Measurements from ENCODE around the gene ACTR2.
"Not testable (repeated sequence)": the region's sequence is repeated elsewhere in the genome, so short reads cannot be mapped to it uniquely, and the experiment has no call there.

Gene ACTR2

GRCh38 chr2:65314801-65315441, 87.3 kb downstream of the ACTR2 start:
- DNase-seq: no peak

GRCh38 chr2:65316072-65316471, 88.4 kb downstream of the ACTR2 start:
- DNase-seq: no peak

DNA sequence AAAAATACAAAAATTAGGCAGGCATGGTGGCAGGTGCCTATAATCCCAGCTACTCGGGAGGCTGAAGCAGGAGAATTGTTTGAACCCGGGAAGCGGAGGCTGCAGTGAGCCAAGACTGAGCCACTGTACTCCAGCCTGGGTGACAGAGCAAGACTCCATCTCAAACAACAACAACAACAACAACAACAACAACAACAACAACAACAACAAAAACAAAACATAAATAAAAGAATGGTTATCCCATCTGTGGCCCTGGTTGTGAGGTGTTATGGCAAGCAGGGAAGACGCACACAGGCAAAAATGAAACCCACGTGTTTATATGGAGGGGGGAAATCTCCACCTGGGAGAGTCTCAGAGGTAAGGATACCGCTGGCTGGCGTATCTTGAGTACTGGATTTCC, 89.7 kb downstream of the ACTR2 start:
- DNase-seq: not testable (repeated sequence)

DNA sequence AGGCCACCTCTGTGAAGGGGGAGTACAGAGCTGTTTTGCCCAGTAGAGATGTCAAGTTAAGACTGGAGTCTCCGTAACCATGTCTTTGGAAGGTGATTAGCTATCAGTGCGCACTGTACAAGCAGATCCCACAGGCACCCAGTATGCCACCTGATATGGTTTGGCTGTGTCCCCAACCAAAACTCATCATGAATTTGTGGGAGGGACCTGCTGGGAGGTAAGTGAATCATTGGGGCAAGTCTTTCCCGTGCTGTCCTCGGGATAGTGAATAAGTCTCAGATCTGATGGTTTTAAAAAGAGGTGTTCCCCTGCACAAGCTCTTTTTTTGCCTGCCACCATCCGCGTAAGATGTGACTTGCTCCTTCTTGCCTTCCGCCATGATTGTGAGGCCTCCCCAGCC, 90.2 kb downstream of the ACTR2 start:
- DNase-seq: no peak

- DNase-seq: no peak
These were observed 91.5 kb downstream of the ACTR2 start for GRCh38 chr2:65319072-65319673.

- DNase-seq: no peak
These were observed 92.0 kb downstream of the ACTR2 start for GRCh38 chr2:65319674-65320041.

GRCh38 chr2:65320042-65320725, 92.6 kb downstream of the ACTR2 start:
- no peak for DNase-seq

Measured in activated CD4-positive, alpha-beta T cell treated with anti-CD3 and anti-CD28 coated beads, Interleukin-2, amount 50 U/mL, for 1 hour (primary cell).